Hematopoietic multipotent progenitor cell treated with erythropoietin and hydrocortisone succinate and interleukin-3 and kit ligand, for 15 days (in vitro differentiated cells): ENCODE data around the gene HCLS1.
"Not testable (repeated sequence)": the region's sequence is repeated elsewhere in the genome, so short reads cannot be mapped to it uniquely, and the experiment has no call there.

Experiments
- DNase-seq: peaks from one replicate; pipeline ENCODE4 v3.0.0-alpha.2; 2015; ENCODE audit warnings: low spot score

HCLS1 gene

DNA sequence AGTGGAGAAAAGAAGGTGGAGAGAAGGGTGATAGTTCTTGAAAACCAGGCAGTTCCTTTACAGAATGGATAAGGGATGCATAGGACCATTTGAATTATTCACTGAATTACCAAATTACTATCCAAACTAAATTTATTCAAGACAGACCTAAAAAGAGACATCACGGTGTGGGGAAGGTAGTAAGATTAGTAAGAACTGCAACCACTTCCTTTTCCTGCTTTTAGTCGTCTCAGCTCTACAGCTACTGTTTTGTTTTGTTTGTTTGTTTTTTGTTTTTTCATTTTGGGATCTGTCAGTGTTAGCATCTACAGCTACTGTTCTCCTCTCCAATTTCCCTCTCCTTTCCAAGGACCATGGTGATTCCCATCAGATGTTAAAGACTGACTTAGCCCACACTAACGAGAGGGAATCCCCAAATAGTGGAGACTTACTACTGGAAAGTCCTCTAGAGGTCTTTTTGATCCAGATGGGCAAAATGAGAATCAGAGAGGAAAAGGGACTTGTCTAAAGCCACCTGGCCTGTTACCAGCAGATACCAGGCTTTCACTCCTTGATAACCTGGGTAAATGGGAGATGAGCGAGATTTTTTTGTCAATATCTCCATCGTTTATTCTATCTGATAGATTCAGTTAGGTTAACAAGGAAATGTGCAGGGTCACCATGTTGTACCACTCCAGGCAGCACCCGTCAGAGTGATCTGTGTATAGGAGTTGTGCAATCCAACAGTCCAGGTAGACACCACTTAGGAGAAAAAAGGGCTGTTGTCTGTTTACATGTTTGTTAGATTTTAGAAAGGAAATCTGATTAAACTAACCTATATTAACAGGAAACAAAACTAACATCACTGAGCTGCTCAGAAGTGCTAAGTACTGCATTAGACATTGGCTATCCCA is 6.0 kb downstream of the HCLS1 start:
- no peak for DNase-seq

DNA sequence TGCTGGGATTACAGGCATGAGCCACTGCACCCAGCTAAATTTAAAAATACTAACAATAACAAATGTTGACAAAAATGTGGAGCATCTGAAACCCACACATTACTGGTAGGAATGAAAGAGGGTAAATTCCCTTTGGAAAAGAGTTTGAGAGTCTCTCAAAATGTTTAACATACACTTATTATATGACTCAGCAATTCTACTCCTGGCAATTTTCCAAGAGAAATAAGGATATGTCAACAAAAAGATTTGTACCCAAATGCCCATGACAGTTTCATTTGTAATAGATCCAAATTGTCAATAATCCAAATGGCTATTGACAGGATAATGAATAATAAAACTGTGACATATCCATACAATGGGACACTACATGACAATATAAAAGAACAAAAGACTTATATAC is 9.0 kb downstream of the HCLS1 start:
- peak; percentile 60 for DNase-seq

DNA sequence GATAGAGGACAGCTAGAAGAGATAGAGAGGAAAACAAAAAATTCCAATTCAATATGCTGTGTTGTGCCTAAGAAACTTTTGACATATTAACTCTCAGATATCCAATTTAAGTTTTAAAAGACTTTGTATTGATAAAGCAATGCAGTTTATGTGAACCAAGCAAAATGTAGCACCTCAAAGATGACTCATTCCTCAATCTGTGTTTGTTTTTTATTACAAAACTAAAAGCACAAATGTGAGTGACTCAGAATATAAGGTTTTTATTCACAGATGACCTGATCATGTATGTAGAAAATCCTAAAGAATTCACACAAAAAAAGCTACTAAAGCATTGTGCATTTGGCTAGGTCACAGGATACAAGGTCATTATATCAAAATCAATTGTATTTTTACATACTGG is 11.1 kb downstream of the HCLS1 start:
- no peak for DNase-seq

DNA sequence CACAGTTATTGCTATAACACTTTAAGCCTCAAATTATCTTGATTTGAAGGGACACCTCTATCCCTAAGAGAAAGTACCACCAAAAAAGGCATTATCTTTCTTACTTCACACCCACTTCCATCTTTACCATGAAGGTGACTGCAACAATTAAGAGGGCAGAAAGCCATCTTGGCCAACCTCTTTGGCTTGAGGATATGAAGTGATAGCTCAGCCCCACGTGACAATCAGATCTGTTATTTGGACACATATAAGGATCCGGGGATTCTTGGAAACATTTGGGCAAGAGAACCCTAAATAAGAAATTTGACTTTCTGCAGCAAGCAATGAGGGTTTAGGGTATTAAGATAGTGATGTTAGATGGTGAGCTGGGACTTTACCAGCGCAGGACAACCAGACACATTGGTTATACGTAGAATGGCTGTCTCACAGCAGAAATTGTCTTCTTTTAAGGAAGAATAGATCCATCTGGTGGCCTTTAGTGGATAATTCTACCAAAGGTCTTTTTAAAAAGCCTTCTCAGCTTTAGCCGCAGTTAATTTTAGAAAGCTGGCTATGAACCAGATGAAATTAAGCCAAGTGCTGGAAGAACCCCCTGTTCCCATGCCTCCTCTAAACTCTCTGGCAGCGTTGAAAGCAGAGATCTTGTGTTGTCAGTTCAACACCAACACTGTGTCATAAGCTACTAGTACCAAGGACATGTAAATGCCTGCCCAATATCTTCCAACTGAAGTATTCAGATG is 12.3 kb downstream of the HCLS1 start:
- DNase-seq = no peak

DNA sequence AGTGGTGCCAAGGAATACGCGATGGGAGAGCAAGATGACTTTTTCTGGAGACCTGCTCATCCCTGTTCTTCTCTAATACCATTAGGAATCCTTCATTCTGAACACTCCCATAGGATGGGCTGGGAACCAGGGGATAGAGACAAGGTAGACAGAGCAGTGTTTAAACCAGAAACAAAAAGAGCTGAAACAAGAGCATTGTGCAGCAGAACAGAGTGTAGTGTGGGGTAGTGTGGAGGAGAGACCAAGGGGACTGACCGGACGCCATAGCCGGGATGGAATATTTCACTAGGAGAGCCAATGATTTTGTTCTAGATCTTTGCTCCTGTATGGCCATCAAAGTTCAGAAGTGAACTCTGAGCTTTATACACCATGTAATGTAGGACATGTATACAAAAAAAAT is 15.6 kb downstream of the HCLS1 start:
- no peak for DNase-seq

DNA sequence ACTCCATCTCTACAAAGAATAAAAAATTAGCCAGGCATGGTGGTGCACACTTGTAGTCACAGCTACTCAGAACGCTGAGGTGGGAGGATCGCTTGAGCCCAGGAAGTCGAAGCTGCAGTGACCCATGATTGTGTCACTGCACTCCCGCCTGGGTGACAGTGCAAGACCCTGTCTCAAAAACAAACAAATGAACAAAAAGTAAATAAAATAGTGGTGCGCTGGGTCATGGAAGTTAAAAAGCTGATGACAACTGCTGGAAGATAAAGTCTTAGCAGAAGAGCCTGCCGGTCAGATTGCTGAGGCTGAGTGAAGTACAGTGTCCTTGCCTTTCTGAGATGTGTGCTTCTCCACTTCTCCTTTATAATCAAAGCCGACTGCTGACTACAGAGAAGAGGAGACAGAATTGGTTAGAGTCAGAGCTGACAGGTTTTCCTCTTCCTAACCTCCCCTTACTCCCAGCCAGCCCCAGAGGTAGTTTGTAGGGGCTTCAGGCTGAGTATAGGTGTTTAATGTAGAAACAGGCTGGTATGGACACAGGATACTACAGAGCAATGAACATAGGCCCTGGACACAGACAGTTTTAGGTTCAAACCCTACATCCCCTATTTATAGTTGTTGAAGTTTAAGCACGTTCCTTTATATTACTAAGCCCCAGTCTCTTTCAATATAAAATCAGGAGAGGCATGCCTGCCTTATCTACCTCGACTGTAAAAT is 17.9 kb downstream of the HCLS1 start:
- DNase-seq = no peak

DNA sequence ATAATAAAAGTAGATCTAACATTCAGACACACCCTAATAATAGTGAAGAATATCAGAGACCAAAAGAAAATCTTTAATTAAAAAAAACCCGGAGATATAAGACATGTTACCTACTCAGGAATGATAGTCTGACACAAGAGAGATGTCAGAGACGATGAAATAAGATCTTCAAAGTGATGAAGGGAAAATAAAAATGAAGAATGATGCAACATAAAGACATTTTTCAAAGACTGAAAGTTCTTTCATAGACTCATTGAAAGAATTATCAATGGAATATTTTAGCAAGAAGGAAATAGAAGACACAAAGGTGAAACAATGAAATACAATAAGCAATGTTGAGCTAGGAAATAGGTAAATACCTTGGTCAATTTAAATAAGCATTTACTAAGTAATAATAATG is 19.6 kb downstream of the HCLS1 start:
- no peak for DNase-seq

DNA sequence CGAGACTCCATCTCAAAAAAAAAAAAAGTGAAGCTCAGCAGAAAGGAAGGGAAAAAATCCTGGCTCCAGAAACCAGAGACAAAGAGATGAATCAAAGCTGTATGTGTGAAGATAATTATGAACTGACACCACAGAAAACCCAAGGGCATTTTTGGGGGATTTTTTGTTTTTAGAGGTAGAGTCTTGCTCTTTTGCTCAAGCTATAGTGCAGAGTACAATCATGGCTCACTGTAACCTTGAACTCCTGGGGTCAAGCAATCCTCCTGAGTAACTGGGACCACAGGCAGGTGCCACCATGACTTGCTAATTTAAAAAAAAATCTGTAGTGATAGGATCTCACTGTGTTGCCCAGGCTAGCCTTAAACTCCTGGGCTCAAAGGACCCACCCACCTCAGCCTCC is 22.8 kb downstream of the HCLS1 start:
- no peak for DNase-seq

DNA sequence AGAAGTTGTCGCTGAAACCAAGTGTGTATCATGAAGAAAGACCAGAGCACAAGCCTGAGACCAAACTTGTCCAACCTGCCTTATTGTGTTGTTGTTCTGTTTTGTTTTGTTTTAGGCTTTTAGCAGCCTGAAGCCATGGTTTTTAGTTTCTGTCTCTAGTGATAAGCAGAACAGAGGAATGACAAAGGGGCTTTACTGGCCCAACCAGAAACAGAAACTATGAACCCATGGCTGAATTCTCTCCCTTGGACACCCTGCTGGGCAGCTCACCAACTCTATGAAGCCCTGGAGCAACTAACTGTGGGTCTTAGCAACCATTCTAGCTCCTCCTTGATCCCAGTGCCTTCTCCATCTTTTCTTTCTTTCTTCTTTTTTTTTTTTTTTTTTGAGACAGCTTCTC is 30.3 kb downstream of the HCLS1 start:
- no peak for DNase-seq

DNA sequence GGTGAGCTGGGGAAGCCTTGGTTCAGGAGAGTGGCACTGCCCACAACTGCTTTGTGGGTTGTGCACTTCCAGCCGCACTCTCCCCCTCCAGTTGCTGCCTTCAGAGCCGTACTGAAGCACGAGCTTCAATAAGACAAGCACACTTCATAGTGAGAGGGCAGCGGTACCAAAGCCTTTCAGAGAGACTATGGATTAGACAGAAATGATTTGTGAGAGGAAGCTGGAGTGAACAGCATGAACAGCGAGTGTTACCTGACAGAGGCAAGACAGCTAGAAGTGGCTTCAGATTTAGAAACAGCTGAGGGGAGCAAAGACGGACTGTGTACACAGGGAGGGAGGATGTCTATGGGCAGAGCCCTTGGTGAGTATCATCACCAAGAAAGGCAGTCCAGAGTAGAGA is 31.1 kb downstream of the HCLS1 start:
- no peak for DNase-seq

DNA sequence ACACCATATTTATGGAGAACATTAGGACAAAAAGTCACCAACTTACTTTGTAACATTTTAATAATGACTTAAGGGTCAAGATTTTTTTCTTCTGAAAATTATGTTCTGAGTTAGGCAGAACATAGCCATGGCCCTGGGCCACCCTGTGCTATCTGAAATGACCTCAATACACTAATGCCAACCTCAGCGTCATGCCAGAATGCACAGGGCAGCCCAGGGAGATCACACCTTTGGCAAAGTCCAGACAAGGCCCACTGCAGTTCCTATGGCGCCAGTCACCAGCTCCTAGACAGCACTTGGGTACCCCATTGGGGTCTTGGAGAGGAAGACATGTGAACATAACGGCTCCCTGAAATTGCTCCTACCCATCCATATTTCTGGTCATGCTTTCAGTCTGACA is 33.1 kb downstream of the HCLS1 start:
- no peak for DNase-seq

DNA sequence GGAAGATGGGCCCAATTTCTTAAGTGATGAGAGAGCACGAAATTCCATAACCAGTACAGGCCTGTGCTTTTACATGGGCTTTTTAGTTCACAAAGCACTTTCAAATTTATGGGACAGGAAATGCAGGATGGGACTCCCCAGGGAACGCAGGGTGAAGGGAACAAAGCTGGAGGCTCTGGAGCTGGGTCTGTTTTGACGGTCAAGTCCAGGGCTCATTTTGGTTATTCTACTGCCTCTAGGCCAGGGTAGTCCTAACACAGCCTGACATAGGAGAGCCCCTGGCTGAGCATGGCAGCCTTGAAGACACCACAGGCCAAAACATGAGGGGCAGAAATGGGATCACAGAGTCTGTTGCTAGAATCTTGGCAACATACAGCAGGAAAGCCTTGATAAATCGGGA is 33.5 kb downstream of the HCLS1 start:
- DNase-seq = no peak

DNA sequence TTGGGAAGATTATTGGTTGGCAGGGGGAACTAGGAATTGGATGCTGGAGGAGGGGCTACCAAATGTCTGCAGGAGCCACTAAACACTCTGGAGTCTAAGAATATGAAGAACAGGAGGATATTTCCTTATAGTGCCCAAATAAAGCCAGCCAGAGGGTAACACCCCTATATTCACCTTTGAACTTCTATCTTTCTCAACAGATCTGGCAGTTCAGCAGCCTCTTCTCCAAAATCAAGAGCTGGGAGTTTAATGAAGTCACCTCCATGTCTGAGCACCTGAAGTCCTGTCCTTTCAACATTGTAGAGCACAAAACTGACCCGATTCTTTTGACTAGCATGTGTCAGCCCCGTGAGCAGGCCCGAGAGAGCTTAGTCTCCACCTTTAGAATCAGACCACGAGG is 34.2 kb downstream of the HCLS1 start:
- DNase-seq = no peak

DNA sequence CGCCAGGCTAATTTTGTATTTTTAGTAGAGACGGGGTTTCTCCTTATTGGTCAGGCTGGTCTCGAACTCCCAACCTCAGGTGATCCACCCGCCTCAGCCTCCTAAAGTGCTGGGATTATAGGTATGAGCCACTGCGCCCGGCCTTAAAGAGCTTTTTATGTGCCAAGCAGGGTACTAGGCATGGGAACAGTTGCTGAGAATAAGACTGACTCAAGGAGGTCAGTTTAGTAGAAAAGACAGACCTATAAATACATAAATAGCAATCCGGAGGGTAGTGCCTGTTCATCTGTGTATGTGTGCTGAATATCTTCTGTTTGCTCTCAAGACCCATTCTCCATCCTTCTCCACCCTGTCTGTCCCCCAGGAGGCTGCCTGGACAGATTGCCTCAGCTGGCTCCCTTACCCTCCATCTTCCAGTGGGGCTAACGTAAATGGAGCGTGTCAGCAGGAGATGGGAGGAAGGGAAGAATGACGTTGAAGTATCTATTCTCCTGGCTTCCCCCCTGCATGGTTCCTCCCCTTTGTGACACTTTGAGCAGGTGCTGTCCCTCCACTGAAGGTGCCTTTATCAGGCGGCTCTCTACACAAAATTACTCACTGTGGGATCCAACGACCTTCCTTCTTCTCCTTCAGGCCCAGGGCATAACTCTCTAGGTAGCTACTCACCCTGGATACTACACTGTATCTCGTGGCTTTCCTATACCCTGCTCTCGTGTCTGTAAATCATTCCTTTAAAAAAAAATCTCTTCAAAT is 36.4 kb downstream of the HCLS1 start:
- no peak for DNase-seq

DNA sequence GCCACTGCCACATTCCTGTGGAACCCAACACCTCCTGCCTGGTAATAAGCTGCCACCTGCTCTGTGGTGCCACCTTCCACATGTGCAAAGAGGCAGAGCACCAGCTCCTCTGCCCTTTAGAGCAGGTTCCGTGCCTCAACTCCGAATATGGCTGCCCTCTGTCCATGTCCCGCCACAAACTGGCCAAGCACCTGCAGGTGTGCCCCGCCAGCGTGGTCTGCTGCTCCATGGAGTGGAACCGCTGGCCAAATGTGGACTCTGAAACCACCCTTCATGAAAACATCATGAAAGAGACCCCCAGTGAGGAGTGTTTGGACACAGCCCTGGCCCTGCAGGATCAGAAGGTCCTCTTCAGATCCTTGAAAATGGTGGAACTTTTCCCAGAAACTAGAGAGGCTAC is 39.2 kb downstream of the HCLS1 start:
- DNase-seq = no peak

DNA sequence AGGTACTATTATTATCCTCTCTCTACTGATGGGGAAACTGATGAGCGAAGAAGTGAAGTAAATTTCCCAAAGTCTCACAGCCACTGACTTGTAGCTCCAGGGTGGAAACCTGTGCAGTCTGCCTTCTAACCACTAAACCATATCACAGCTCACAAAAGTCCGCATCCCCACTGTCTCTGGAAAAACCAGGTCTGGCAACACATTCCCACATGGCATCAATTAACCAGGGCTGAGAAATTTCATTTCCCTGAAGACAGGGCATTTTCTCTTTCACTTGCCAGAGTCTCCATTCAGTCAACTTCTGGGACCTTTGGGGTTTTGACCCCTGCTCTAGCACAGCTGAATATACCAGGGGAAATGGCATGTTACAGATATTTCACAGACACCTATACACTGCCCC is 41.0 kb downstream of the HCLS1 start:
- no peak for DNase-seq

DNA sequence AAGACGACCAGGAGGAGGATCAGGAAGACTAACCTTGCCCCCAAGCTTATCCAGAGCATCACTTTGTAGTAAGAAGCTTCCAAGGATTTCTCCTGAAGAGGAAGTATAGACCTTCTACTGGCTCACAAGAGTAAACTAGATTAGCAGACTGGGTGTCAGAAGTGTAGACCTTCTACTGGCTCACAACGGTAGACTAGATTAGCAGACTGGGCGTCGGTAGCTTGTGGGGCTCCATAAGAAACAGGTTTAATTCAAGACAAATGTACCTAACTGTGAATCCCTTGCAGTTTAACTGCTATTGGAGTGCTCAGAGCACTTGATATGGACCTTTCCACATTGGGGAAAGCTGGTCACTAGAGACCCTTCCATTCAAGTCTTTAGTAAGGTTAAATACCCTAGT is 54.6 kb downstream of the HCLS1 start:
- no peak for DNase-seq

DNA sequence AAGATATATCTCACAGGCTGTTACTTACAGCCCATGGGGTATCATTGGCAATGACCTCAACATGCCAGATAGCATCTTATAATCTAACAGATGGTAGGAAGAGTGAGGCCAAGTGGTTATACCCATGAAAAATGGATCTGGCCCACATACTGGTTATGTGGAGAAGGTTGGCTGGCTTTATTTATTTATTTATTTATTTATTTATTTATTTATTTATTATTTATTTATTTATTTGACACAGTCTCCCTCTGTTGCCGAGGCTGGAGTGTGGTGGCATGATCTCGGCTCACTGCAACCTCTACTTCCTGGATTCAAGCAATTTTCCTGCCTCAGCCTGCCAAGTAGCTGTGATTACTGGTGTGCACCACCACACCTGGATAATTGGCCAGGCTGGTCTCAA is 55.9 kb downstream of the HCLS1 start:
- no peak for DNase-seq

DNA sequence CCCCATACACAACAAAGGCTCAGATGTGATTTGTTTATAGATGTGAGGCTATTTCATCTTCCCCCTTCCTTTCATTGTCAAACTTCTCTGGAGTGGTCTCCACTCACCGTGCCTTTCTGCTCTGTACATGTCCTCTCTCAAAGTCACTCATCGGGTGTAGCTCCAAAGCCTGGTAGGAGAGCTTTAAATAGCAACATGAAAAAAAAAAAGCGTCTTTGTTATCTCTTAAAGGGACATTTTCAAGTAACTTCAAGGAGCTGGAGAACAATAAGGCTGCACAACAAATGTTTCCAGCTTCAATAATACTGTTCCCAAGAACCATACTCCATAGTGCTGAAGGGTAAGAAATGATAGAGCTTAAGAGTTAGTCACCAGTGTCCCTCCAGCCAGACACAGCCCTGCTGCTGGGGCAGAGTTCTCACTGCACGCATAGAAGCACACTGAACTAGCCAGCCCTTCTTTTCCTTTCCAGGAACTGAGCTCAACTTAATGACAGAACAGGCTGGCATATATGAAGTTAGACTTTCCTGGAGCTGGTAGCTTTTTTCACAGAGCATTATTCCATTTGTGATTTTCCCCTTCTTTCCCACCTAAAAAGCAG is 59.4 kb downstream of the HCLS1 start:
- DNase-seq = no peak

DNA sequence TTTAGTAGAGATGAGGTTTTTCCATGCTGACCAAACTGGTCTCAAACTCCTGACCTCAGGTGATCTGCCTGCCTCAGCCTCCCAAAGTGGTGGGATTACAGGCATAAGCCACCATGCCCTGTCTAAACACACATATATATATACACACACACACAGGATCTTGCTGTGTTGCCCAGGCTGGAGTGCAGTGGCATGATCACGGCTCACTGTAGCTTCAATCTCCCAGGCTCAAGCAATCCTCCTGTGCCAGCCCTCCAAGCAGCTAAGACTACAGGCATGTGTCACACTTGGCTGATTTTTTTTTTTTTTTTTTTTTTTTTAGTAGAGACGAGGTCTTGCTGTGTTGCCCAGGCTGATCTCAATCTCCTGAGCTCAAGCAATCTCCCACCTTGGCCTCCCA is 60.8 kb downstream of the HCLS1 start:
- not testable (repeated sequence) for DNase-seq

DNA sequence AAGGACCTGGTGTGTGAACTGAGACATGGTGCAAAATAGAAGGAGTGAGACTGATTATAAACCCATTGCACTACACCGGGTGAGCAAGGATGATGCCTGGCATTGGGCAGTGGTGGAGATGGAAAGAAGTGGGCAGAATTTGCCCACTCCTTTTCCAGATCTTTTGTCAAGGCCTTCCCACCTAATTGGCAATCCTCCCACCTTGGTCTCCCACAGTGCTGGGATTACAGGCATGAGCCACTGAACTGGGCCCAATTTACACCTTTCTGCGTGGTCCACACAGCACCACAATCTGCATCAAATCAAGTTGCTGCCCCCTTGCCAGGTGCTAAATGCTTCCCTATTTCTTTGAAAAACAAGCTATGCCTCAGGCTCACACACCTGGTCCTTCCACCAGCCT is 62.1 kb downstream of the HCLS1 start:
- DNase-seq = no peak
